ENCODE data around the gene PDE12. TPM values are rescaled to one million over a fixed set of nuclear protein-coding genes. Genes with fewer than 3 reads are reported as not detected.

The PDE12 gene
- total RNA-seq, 1 donor from 2014 or later: 16.2 TPM

DNA sequence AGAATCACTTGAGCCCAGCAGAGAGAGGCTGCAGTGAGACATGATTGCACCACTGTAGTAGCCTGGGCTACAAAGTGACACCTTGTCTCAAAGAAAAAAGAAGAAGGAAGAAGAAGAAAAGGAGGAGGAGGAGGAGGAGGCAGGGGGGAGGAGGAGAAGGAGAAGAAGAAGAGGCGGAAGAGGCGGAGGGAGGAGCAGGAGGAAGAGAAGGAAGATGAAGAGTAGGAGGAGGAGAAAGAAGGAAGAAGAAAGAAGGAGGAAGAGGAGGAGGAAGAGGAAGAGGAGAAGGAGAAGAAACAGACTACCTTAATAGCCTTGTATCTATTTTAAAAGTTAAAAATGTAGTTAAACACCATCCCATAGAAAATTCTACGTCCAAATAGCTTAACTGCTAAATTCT is 60.2 kb downstream of the PDE12 start:
- Mint-ChIP-seq H3K9me3 (ENCODE audit: unreplicated experiment) (peaks cover 8% of the 10 kb centered on the region), H3K4me1 (ENCODE audit: low read depth, unreplicated experiment) (no peaks in the 10 kb centered on the region), H3K27ac (ENCODE audit: unreplicated experiment) (no peak overlapping the region), H3K27me3 (ENCODE audit: low read depth, unreplicated experiment) (no peaks in the 10 kb centered on the region), H3K36me3 (ENCODE audit: low read depth, unreplicated experiment) (peaks cover 9% of the 10 kb centered on the region), H3K4me3 (ENCODE audit: unreplicated experiment) (no peak overlapping the region)
- no peak overlapping the region for H3K9ac ChIP-seq (ENCODE audit: low read length)
- no peaks in the 10 kb centered on the region for H3K79me2 ChIP-seq (ENCODE audit: insufficient read depth, low read length)
- H3K27ac ChIP-seq (ENCODE audit: low read depth, low read length): no peak overlapping the region
- no peaks in the 10 kb centered on the region for H3K27me3 ChIP-seq (ENCODE audit: insufficient read depth, low read length)
- H3K4me3 ChIP-seq (ENCODE audit: insufficient read depth, low read depth, low read length): no peak overlapping the region
- H3K36me3 ChIP-seq (ENCODE audit: insufficient read depth, low read length): no peaks in the 10 kb centered on the region
- DNase-seq (ENCODE audit: low read depth) (no peak), FAIRE-seq (no peak)
- no peak overlapping the region for H2AFZ ChIP-seq (ENCODE audit: low read depth, low read length)
- H3K4me1 ChIP-seq (ENCODE audit: insufficient read depth, low read length): no peaks in the 10 kb centered on the region
- no peak overlapping the region for H3K4me2 ChIP-seq (ENCODE audit: low read length)
- no peaks in the 10 kb centered on the region for H3K9me3 ChIP-seq (ENCODE audit: insufficient read depth, low read depth, low read length)
- no peaks in the 10 kb centered on the region for H4K20me1 ChIP-seq (ENCODE audit: insufficient read depth, low read length)
- TF ChIP-seq, protein P1, sequence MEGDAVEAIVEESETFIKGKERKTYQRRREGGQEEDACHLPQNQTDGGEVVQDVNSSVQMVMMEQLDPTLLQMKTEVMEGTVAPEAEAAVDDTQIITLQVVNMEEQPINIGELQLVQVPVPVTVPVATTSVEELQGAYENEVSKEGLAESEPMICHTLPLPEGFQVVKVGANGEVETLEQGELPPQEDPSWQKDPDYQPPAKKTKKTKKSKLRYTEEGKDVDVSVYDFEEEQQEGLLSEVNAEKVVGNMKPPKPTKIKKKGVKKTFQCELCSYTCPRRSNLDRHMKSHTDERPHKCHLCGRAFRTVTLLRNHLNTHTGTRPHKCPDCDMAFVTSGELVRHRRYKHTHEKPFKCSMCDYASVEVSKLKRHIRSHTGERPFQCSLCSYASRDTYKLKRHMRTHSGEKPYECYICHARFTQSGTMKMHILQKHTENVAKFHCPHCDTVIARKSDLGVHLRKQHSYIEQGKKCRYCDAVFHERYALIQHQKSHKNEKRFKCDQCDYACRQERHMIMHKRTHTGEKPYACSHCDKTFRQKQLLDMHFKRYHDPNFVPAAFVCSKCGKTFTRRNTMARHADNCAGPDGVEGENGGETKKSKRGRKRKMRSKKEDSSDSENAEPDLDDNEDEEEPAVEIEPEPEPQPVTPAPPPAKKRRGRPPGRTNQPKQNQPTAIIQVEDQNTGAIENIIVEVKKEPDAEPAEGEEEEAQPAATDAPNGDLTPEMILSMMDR (IDR thresholded peaks at IDR 0.05; ENCODE audit: insufficient read depth, low read depth, low read length): no peak
- TF ChIP-seq EZH2 (IDR thresholded peaks at IDR 0.05; ENCODE audit: insufficient read depth, low read length): no peak

Other genes with a start within 250 kb of the PDE12 start
- gene DNAH12, start 11.9 kb upstream of the PDE12 start, total RNA-seq: 0.23 and 0.36 TPM in 2 replicates
- 471 and 472 TPM in 2 replicates for gene ARF4, start 41.1 kb downstream of the PDE12 start, total RNA-seq
- 6.6 and 10.6 TPM in 2 replicates for gene DENND6A, start 136.8 kb downstream of the PDE12 start, total RNA-seq
- 68.7 and 71.4 TPM in 2 replicates for gene SLMAP, start 200.0 kb downstream of the PDE12 start, total RNA-seq

Measured in astrocyte (in vitro differentiated cells and primary cell).